ENCODE data around the gene PRR30.

- TF ChIP-seq CTCF (optimal IDR thresholded peaks at IDR 0.05 in 1 of 3, IDR thresholded peaks at IDR 0.05 in 1 of 3, conservative IDR thresholded peaks at IDR 0.05 in 1 of 3; ENCODE audit: extremely low read depth in 1 of 3, insufficient read depth in 2 of 3, low read length in 3 of 3) (no peak), EZH2 (IDR thresholded peaks at IDR 0.05; ENCODE audit: low read length) (no peak)
Observed at GRCh38 chr2:27095427-27095744, 43.8 kb downstream of the PRR30 start.
